Coronary artery (tissue), 2 donors: ENCODE data around the gene SIK2.

Experiments used
- DNase-seq: peaks from one replicate; pipeline ENCODE4 v3.0.0-alpha.2; 2017; ENCODE audit warnings: low spot score
- H3K27ac ChIP-seq, 2 donors: fragments of 200-600 bp; sonication (generic); one replicate each; pipeline ENCODE4 v1.5.1; 2016 to 2019
- H3K4me3 ChIP-seq: fragments of 200-600 bp; sonication (generic); 2 replicates; pipeline ENCODE4 v1.5.1; 2016; ENCODE audit warnings: mild to moderate bottlenecking, moderate library complexity
- TF ChIP-seq, protein P1 (sequence below): fragments of 200-600 bp; sonication (generic); IDR thresholded peaks from one replicate; pipeline ENCODE4 v1.5.1; 2019; ENCODE audit warnings: antibody characterized with exemption

Gene SIK2

DNA sequence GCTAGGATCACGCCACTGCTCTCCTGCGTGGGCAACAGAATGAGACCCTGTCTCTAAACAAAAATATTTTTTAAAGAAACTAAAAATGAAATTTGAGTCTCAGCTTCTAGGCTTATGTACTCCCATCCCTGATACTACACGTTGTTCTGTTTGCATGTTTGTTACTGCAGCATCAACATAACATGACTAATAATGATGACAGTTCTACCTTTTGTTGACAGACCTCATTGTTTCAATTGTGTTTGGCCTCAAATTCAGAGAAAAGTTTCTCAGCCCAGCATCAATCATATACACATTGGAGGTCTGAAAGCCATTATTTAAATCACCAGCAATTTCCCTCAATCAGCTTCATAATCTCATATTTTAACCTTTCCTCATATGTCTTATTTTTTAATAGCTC lies 40.9 kb upstream of the SIK2 start:
- TF ChIP-seq, protein P1, sequence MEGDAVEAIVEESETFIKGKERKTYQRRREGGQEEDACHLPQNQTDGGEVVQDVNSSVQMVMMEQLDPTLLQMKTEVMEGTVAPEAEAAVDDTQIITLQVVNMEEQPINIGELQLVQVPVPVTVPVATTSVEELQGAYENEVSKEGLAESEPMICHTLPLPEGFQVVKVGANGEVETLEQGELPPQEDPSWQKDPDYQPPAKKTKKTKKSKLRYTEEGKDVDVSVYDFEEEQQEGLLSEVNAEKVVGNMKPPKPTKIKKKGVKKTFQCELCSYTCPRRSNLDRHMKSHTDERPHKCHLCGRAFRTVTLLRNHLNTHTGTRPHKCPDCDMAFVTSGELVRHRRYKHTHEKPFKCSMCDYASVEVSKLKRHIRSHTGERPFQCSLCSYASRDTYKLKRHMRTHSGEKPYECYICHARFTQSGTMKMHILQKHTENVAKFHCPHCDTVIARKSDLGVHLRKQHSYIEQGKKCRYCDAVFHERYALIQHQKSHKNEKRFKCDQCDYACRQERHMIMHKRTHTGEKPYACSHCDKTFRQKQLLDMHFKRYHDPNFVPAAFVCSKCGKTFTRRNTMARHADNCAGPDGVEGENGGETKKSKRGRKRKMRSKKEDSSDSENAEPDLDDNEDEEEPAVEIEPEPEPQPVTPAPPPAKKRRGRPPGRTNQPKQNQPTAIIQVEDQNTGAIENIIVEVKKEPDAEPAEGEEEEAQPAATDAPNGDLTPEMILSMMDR, result no peak
- no peak for DNase-seq
- Histone ChIP-seq H3K27ac (no peak overlapping the region), H3K4me3 (no peak overlapping the region)

DNA sequence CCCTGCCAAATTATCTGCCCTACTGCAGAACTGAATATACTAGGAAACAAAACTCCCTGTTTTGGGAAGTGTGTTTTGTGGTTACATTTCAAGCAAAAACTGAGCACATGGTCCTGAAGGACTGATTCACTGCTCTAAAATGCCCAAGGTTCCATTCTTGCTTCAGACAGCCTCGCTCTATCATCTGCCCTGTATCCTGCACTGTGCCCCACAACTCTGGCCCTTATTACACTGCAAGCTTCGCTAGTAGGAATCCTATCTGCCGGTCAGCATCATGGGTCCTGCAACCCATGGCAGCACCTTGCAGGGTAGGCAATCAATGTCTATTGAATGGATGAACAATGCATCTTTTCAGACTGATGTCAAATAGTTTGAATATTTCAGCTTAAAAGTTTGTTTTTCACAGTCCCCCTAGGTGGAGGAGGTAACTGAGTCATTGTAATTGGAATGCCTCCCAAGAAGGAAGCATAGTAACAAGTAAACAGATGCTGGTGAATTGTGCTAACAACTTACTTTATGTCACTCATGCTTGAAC lies 40.4 kb upstream of the SIK2 start:
- TF ChIP-seq, protein P1, result no peak
- H3K27ac ChIP-seq, result no peak overlapping the region
- no peak for DNase-seq
- no peak overlapping the region for H3K4me3 ChIP-seq

DNA sequence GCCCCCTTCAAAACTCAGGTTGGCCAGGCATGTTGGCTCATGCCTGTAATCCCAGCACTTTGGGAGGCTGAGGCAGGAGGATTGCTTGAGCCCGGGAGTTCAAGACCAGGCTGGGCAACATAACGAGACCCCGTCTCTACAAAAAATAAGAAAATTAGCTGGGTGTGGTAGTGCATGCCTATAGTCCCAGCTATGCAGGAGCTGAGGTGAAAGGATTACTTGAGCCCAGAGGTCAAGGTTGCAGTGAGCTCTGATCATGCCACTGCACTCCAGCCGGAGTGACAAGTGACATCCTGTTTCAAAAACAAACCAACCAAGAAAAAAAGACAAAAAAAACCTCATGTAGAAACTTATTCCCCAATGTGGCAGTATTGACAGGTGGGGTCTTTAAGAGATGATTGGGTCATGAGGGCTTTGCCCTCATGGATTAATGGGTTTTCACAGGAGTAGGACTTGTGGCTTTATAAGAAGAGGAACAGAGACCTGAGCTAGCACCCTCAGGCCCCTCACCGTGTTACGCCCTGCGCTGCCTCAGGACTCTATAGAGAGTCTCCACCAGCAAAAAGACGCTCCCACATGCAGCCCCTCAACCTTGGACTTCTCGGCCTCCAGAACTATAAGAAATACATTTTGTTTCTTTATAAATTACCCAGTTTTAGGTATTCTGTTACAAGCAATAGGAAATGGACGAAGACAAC lies 39.4 kb upstream of the SIK2 start:
- DNase-seq, result no peak
- H3K4me3 ChIP-seq, result no peak overlapping the region
- TF ChIP-seq, protein P1, result no peak
- no peak overlapping the region for H3K27ac ChIP-seq

DNA sequence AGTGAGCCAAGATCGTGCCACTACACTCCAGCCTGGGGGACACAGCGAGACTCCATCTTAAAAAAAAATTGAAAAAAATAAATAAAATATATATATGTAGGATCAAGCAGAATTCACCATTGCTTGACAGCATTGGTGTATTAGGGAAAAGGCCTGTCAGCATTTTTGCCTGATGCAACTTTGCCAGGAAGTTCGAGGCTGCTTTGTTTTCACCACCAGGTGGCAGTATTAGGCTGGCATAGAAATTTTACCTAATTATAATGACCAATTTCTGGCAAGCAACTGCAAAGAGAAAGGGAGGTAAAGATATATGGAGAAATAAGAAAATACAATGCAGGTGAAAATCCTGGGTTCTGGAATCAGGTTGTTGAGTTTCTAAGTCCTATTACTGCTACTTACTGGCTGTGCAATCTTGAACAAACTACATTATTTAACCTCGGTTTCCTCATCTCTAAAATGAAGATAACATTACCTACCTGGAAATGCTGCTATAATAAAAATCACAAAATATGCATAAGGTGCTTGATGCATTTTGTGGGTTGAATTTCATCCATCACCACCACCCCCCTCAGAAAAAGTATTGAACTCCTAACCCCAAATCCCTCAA lies 37.0 kb upstream of the SIK2 start:
- TF ChIP-seq, protein P1, result peak; percentile 88
- no peak for DNase-seq
- no peak overlapping the region for H3K27ac ChIP-seq

DNA sequence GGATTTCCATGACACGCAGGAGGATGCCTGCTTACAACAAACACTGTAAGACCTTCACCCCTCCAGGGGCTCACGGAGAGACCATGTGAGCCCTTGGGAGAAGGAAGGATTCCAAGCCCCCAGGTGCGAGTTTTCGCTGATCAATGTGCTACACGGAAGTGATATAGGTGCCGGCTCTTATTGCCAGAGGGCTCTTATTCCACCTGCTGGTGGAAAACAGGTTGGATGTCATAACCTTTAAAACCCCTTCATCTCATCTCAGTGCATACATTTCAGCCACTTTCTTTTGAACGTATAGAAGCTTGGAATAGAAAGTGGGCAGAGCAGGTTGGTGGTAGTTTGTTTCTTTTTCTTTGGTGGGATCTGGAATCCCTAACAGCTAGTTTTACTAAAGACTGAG lies 35.9 kb upstream of the SIK2 start:
- Histone ChIP-seq H3K27ac (no peak overlapping the region), H3K4me3 (no peak overlapping the region)
- no peak for DNase-seq
- TF ChIP-seq, protein P1, result no peak

More for the DNA sequence above, 37.0 kb upstream of the SIK2 start:
- H3K4me3 ChIP-seq, result no peak overlapping the region

DNA sequence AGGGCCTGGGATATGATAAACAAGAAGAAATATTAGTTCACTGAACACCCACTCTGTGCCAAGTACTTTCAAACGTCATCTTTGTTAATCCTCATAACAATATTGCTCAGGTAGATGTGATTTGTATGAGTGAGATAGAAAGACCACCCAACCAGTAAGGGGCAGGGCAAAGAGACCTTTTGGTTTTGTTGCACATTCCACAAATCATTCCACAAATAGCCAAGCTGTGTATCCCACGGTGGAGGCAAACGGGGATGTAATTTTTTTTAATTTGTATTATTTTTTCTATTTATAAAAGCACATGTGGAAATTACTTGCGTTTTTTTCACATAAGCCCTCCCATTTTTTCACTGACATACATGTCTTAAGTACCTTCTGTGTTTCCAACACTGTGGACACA lies 32.8 kb upstream of the SIK2 start:
- no peak for DNase-seq
- TF ChIP-seq, protein P1, result no peak
- H3K4me3 ChIP-seq, result no peak overlapping the region
- peak overlapping the region in 1 of 2 donors; percentile 45 for H3K27ac ChIP-seq

DNA sequence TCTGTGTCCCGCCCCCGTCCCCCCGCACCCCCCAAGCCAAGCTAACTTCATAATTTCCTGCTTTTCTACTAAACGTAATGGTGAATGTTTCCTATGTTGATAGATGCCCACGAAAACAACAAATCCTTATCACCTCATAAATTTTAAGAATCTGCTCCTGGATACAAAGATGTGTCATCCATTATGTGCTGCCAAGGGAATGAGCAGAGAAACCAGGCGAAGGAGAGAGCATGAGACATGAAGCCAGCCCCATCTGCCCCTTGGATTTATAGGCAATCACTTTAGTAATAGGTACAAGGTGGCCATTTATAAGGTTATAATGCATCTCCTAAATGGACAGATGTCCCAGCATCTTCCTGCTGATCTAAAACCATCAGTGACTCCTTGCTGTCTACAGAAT lies 31.5 kb upstream of the SIK2 start:
- DNase-seq, result no peak
- Histone ChIP-seq H3K27ac (peak overlapping the region in 1 of 2 donors; percentile 33), H3K4me3 (no peak overlapping the region)
- TF ChIP-seq, protein P1, result no peak
